Eye (tissue), 1 donor: Measurements from ENCODE around the gene ZNF354C.
"Not testable (repeated sequence)": the region's sequence is repeated elsewhere in the genome, so short reads cannot be mapped to it uniquely, and the experiment has no call there.

ENCODE experiments used
- DNase-seq: peaks from one replicate; pipeline ENCODE4 v3.0.0-alpha.2; 2015

ZNF354C gene

DNA sequence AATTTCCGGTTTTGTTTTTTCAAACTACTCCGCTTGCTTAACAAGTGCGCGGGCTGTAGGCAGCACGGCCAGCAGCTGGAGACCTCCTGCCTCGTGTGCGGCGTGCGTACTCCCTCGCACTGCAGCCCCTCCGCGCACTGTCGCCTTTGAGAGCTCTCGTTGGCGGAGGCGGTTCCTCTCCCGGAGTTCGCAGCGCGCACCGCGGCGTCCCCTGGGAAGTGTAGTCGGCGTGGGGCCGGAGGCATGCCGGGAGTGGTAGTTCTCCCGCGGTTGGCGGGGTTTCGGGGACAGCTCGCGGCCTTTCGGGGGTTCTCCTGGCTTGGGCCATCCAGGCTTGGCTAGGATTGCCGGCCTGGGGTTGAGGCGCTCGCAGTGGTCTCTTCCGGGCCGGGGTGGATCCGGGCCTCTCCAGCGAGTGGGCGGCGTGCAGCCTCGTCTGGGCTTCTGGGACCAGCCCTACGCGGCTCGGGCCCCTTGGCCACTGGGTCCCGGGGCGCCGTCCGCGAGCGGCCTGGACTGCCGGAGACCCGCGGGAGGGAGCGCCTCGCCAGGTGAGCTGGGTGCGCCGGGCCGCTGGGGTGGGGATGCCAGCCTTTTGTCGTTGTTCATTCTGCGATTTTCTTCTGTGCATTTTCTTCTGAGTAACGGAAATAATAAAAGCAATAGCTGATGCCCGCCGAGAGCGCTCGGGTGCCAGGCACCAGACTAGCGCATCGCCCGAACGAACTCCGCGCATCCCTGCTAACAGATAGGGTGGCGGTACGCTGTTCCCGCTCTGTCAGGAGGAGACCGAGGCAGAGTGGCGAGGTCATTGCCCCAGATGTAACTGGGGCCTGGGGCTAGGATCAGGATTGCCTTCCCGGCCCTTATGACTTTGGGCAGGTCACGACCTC is at the start of gene ZNF354C:
TSS of gene ZNF354C (plus strand) at position 258 of the 893 bp plus-strand sequence. CDS start 1,696 bp downstream, outside the sequence.
- DNase-seq, result peak; percentile 97

DNA sequence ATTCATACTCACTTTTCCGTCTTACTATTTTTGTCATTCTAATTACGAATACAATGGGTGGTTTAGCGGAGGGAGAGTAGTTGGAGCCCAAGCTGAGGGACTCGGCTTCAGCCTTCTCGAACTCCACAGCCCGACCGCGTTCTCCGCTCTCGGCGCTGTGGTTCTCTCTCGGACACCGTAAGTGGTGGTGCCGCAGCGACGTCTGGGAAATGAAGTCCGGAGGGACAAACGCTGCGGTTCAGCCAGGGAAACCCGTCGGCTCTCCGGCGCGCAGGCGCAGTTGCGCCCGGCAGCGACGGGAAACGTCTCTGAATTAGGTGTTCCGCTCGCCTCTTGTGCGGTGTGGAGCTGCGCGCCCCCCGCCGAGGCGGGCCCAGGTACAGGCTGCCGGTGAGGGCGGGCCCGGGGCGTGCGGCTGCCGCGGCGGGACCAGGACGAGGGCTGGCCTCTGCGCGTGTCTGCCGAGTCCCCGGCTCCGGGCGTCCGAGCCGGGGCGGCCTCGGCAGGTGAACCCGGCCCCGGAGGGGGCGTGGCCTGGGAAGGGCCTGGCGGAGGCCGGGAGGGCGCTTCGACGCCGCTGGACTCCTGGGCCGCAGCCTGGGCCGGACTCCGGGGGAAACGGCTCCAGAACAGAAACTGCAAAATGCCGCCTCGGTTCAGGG is 36.5 kb upstream of the ZNF354C start, which contains the start of gene ZNF879:
TSS of gene ZNF879 (plus strand) at position 277 of the 662 bp plus-strand sequence. CDS start 1,201 bp downstream, outside the sequence.
- peak; percentile 98 for DNase-seq

GRCh38 chr5:179033004-179033580 is 27.1 kb upstream of the ZNF354C start:
- no peak for DNase-seq

DNA sequence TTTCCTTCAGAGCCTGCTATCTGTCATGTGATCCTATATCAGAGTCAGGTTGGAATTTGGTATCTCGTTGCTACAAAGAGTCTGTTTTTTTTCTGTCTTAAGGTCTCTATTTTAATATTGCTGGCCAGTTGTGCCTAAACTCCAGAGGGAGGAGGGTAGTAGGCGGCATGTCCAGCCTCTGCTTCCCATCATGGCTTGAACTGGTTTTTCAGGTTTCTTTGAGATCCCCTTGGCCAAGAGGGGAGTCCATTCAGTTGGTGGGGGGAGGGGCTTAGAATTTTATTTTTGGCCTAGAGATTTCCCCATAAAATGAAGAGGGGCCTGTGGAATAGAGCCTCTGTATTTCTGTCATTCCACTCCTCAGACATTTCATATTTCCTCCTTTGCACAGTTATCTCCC is 15.4 kb upstream of the ZNF354C start:
- DNase-seq, result no peak

GRCh38 chr5:179051784-179052183 is 8.4 kb upstream of the ZNF354C start:
- DNase-seq, result no peak

GRCh38 chr5:179054036-179054785 is 6.0 kb upstream of the ZNF354C start:
- no peak for DNase-seq

DNA sequence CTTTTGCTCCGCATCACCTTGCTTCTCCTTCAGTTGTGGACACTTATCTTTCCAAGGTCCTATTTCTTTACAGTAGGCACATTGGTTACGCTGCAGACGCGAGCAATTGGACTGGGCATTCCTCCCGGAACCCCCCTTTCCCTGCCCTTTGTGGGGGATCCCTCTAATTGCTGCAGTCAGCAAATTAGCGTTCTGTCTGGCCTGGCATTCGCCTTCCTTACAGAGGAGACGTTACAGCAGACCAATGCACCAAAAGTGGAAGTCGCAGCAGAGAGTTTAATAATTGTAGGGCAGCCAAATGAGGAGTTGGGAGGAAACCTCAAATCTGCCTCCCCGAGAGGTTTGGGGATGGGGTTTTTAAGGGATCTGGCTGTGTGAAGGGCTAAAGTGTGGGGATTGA is 5.3 kb upstream of the ZNF354C start:
- no peak for DNase-seq

DNA sequence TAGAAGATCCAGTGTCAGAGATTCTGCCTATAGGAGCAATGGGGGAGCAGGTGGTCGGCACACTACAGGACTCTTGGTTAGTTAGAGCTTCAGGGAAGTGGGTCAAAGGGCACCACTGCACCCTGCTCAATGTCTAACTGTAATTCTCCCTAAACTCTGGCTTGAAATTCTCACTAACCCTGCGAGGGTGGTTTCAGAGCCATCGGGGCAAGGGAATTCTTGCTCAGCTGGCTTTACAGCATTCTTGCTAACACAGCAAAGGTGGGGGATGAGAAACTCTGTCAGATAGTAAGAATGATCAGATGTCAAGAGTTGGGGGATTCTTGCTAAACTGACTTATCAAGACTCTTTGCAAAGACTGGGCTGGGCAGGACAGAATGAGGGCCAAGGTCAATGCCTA is 4.7 kb upstream of the ZNF354C start:
- no peak for DNase-seq

DNA sequence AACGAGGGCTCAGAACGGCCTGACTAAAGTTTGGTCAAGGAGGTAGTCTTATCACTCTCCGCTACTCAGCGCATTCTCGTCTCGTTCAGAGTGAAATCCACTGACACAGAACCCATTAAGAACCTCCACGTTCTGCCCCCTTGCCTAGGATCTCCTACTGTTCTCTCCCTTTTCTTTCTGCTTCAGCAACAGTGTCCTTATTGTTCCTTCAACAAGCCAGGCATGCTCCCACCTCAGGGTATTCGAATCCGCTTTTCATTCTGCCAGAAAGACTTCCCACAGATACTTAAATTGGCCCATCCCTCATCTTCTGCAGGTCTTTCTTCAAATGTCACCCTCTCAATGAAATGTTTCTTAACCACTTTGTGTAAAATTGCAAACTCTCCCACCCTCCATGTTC is 4.3 kb upstream of the ZNF354C start:
- DNase-seq, result no peak

- DNase-seq, result no peak
Observed at GRCh38 chr5:179061025-179061424, 852 bp downstream of the ZNF354C start.

GRCh38 chr5:179065703-179066102 is 5.5 kb downstream of the ZNF354C start:
- no peak for DNase-seq

DNA sequence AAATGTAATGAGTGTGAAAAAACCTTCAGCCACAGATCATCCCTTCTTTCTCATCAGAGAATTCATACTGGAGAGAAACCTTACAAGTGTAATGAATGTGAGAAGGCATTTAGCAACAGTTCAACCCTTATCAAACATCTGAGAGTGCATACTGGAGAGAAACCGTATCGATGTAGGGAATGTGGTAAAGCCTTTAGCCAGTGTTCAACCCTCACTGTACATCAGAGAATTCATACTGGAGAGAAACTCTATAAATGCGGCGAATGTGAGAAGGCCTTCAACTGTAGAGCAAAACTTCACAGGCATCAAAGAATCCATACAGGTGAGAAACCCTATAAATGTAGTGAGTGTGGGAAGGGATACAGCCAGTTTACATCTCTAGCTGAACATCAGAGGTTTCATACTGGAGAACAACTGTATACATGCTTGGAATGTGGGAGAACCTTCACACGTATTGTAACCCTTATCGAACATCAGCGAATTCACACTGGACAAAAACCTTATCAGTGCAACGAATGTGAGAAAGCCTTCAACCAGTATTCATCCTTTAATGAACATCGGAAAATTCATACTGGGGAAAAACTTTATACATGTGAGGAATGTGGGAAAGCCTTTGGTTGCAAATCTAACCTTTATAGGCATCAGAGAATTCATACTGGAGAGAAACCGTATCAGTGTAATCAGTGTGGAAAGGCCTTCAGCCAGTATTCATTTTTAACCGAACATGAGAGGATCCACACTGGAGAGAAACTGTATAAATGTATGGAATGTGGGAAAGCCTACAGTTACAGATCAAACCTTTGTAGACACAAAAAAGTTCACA is 19.2 kb downstream of the ZNF354C start:
- DNase-seq, result no peak

DNA sequence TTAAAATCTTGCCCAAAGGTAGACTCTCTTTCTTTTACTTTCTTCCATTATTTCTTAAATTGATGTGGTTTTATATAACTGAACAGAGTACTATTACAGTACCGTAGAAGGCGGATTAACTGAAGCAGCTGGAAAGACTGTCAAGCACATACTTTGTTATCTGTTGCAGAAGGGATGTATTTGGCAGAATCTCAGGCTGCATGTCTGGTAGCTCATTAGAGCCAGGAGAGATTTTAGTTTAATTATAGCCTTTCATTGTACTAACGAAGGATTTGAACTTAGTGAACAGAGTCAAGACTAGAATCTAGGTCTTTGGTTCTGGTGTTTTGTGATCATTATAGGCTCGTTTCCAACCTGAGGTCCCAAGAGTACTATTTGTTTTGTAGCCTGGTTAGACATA is 20.6 kb downstream of the ZNF354C start:
- DNase-seq, result no peak

DNA sequence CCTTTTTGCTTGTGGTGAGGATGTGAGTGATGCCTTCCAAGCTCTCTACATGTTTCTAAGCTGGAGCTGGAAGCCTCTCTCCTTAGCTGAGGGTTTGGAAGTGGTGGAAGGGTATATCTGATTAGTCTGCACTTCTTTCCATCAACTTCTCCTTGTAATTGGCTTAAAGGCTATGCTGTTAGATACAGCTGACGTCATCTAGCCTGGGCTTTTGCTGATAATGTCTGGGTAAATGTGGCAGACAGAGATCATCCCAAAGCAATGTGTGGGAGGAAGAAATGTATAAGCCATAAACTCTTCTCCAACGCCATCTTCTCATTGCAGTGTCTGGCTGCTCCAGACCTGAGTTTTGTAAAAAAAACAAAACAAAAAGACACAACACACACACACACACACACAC is 29.3 kb downstream of the ZNF354C start:
- DNase-seq, result no peak

GRCh38 chr5:179101282-179101681 is 41.1 kb downstream of the ZNF354C start:
- DNase-seq, result not testable (repeated sequence)

GRCh38 chr5:179110528-179110927 is 50.4 kb downstream of the ZNF354C start:
- DNase-seq, result no peak

DNA sequence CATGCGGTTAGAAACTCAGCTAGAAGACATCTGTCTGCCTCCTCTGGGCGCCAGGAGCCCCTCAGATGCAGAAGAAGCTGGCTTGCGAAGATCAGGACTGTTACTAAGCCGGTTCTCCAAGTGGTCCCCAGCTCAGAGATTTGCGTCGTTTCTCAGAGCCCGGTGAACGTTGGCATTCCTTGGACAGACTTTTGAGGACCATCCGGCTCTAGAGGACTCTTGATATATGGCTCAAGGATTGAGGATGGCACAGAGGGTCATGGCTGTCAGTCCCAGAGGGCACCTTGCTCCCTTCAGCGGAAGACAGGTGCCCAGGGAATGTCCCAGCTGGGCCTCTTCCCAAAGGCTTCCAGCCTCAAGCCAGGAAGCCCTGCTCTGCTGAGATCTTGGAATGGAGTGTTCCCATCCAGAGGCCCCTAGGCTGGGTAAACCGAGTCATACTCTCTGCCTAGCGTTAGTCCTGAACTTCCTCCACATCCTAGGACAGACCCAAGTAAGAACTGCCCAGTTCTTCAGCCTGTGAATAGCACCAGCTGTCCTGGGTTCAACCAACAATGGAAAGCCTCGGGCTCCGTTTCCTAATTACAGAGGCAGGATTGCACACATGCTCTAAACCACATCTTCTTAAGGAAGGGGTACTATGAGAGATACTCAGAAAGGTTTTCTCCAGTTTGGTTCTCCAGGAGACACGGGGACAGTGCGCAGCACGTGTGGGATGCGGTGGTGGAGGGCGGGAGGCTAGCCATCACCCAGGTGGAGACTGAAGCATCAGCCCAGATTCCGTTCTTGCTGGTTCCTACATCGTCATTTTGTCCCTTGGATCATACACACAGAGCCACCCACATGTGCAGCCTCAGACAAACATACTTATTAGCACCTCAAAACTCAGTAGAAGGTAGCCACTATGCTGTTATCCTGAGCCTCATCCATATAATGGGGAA is 51.4 kb downstream of the ZNF354C start:
- DNase-seq, result no peak

DNA sequence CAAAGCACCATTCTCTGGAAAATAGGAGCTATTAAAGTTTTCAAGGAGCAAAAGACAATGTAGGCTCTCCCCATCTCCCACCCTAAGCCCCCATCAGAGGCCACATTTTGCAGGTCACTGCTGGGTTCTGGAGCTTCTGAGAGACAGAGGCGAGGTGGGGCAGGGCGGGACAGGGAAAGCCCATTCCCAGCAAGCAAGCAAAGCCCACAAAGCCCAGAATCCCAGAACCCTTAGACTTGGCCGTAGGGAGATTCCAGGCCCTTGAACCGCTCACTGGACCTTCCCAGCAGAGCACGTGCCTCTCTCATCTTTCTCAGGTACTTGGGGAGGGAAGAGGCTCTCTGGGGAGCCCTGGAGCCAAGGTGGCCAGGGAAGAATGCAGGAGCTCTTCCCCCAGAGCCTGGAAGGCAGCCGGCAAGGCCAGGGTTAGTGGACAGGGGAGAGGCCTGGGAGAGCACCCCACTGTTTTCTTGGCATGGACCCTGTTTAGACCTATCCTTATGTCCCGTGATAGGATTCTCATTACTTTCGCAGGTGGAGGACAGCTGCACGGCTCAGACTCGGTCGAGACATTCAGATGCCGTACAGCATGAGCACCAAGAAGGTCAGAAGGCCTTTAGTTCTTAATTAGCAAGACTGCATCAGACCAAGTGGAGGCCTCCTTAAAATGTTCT is 52.4 kb downstream of the ZNF354C start:
- no peak for DNase-seq

DNA sequence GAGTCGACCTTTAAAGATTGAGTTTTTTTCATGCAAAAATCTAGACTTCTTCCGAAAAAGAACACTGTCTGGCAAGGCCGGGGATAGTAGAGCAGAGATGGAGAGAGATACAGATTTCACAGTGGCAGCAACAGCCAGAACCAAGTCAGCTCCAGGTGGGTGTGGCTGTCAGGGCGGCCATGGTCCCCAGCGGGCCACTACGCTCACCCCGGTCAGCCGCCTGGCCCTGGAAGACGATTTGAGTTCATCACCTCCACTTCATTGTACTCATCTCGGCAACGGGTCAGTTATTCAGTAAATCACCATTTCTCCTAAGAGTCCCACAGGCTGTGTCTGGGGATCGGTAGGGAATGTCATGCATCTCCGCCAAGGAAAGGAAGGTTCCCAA is 53.0 kb downstream of the ZNF354C start:
- DNase-seq, result no peak

DNA sequence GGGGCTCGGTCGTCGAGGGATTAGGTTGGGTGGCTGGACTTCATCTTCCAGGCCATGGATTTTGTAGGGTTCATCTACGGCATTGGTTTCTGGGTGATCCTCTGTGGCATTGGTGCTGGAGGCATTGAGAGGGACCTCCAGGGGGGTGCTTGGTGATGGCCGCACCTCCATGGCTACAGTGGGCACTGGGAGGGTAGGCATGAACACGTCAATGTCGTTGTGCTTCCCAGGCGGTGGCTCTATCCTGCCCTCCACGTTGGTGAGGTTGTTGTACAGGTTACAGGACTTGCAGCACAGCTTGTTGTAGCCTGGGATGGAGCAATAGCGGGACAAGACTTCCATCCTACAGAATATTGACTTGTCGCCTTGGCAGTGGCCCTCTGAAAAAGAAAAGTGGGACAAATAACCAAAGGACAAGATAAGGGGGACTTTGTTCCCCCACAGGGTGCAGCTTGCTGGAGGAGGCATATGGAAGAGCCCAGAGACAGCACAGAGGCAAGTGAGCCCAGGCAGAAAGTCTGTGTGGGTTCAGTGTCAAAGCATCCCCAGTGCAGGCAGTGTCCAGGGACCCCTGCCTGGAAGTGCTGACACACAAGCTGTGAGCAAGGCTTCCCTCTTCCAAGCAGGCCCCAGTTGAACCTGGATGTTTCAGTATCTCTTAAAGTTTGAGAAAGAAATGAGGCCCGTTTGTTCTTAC is 53.9 kb downstream of the ZNF354C start:
- DNase-seq, result no peak
